ENCODE data around the gene RNF187. TPM values are rescaled to one million over a fixed set of nuclear protein-coding genes. Genes with fewer than 3 reads are reported as not detected.

Gene RNF187
- polyA plus RNA-seq, 1 donor (not counting 4 experiments of a cell fraction or from before 2014, with no cell fraction given), result 65.8 TPM

GRCh38 chr1:228483789-228484188, 3.4 kb upstream of the RNF187 start:
- no peak overlapping the region for H3K4me3 ChIP-seq (ENCODE audit: control insufficient read depth in 2 of 3, extremely low read depth in 1 of 3, insufficient read depth in 2 of 3, low read depth in 1 of 3, low read length in 3 of 3)
- no peak overlapping the region for H3K9ac ChIP-seq (ENCODE audit: control insufficient read depth, extremely low read depth, insufficient read depth, low read length)
- no peaks in the 10 kb centered on the region for H4K20me1 ChIP-seq (ENCODE audit: control insufficient read depth, extremely low read depth, insufficient read depth, low read length)
- H2AFZ ChIP-seq (ENCODE audit: control insufficient read depth, low read length), result no peak overlapping the region
- peaks cover 9% of the 10 kb centered on the region for H3K79me2 ChIP-seq (ENCODE audit: control insufficient read depth, insufficient read depth, low read length)
- H3K9me3 ChIP-seq (ENCODE audit: control insufficient read depth, low read depth, low read length), result no peaks in the 10 kb centered on the region
- H3K36me3 ChIP-seq (ENCODE audit: control insufficient read depth in 2 of 2, extremely low read depth in 1 of 2, insufficient read depth in 2 of 2, low read length in 2 of 2), result no peaks in the 10 kb centered on the region
- dilution Hi-C loops (cut with MboI; ENCODE audit: extremely low pct_ligation_motif_present, low sequenced_read_pairs), result no loop called here
- H3K27me3 ChIP-seq (ENCODE audit: control insufficient read depth, extremely low read depth, insufficient read depth, low read length), result peaks cover 6% of the 10 kb centered on the region
- no peak for FAIRE-seq
- H3K4me2 ChIP-seq (ENCODE audit: control insufficient read depth, extremely low read depth, insufficient read depth, low read depth, low read length), result no peak overlapping the region
- no peak for DNase-seq (ENCODE audit: low read depth, low spot score)
- no peaks in the 10 kb centered on the region for H3K9me1 ChIP-seq (ENCODE audit: control insufficient read depth, extremely low read depth, insufficient read depth, low read length)
- H3K4me1 ChIP-seq (ENCODE audit: control insufficient read depth, extremely low read depth, insufficient read depth, low read length), result peaks cover 6% of the 10 kb centered on the region
- H3K27ac ChIP-seq (ENCODE audit: control insufficient read depth, insufficient read depth, low read length), result no peak overlapping the region
- no peak for TF ChIP-seq EZH2 (IDR thresholded peaks at IDR 0.05; ENCODE audit: low read length)
- no peak for TF ChIP-seq CTCF (optimal IDR thresholded peaks at IDR 0.05 in 1 of 3, IDR thresholded peaks at IDR 0.05 in 1 of 3, conservative IDR thresholded peaks at IDR 0.05 in 1 of 3; ENCODE audit: extremely low read depth in 1 of 3, insufficient read depth in 2 of 3, low read length in 3 of 3)

- Histone ChIP-seq H3K36me3 (ENCODE audit: control insufficient read depth in 2 of 2, extremely low read depth in 1 of 2, insufficient read depth in 2 of 2, low read length in 2 of 2) (peaks cover 15 to 19% of the 10 kb centered on the region in 2 experiments), H3K79me2 (ENCODE audit: control insufficient read depth, insufficient read depth, low read length) (peaks cover 25% of the 10 kb centered on the region), H3K4me1 (ENCODE audit: control insufficient read depth, extremely low read depth, insufficient read depth, low read length) (peaks cover 13% of the 10 kb centered on the region), H3K4me2 (ENCODE audit: control insufficient read depth, extremely low read depth, insufficient read depth, low read depth, low read length) (peak overlapping the region; percentile 85), H3K27me3 (ENCODE audit: control insufficient read depth, extremely low read depth, insufficient read depth, low read length) (no peaks in the 10 kb centered on the region), H3K9ac (ENCODE audit: control insufficient read depth, extremely low read depth, insufficient read depth, low read length) (peak overlapping the region; percentile 94), H3K9me3 (ENCODE audit: control insufficient read depth, low read depth, low read length) (no peaks in the 10 kb centered on the region), H3K9me1 (ENCODE audit: control insufficient read depth, extremely low read depth, insufficient read depth, low read length) (no peaks in the 10 kb centered on the region), H3K27ac (ENCODE audit: control insufficient read depth, insufficient read depth, low read length) (peak overlapping the region; percentile 97), H3K4me3 (ENCODE audit: control insufficient read depth in 2 of 3, extremely low read depth in 1 of 3, insufficient read depth in 2 of 3, low read depth in 1 of 3, low read length in 3 of 3) (peak overlapping the region; percentile 72 to 95 (median 91)), H2AFZ (ENCODE audit: control insufficient read depth, low read length) (peak overlapping the region; percentile 99), H4K20me1 (ENCODE audit: control insufficient read depth, extremely low read depth, insufficient read depth, low read length) (no peaks in the 10 kb centered on the region)
- DNase-seq (ENCODE audit: low read depth, low spot score), result peak; percentile 57
- dilution Hi-C loops (cut with MboI; ENCODE audit: extremely low pct_ligation_motif_present, low sequenced_read_pairs), result no loop called here
- FAIRE-seq, result peak; percentile 77
- TF ChIP-seq EZH2 (IDR thresholded peaks at IDR 0.05; ENCODE audit: low read length), result no peak
- TF ChIP-seq CTCF (optimal IDR thresholded peaks at IDR 0.05 in 1 of 3, IDR thresholded peaks at IDR 0.05 in 1 of 3, conservative IDR thresholded peaks at IDR 0.05 in 1 of 3; ENCODE audit: extremely low read depth in 1 of 3, insufficient read depth in 2 of 3, low read length in 3 of 3), result no peak
Observed at GRCh38 chr1:228486596-228487335, 416 bp upstream of the RNF187 start.
